A673 (cell line): ENCODE measurements around the gene FKRP. TPM values are rescaled to one million over a fixed set of nuclear protein-coding genes. Genes with fewer than 3 reads are reported as not detected.
"Not testable (repeated sequence)": the region's sequence is repeated elsewhere in the genome, so short reads cannot be mapped to it uniquely, and the experiment has no call there.

Experiments used
- BruUV-seq: library from RNA; stranded (reverse); fragments of 400-500 nt; replicated peaks from 2 replicates; lab custom pipeline; 2021; lab: Mats Ljungman, UMichigan
- CTCF ChIA-PET: fragments of 300-600 bp; sonication (Branson Sonifier 250); formaldehyde crosslinking; loops from one replicate; lab custom pipeline; 2022; ENCODE audit warnings: antibody characterized with exemption; lab: Charles Lee
- POLR2A ChIA-PET: fragments of 300-600 bp; sonication (Branson Sonifier 250); formaldehyde crosslinking; loops from one replicate; lab custom pipeline; 2022; ENCODE audit warnings: antibody characterized with exemption; ENCODE audit not compliant: low non-redundant PET; lab: Charles Lee
- DNase-seq: peaks from one replicate; pipeline ENCODE4 v3.0.0-alpha.2; 2015; ENCODE audit warnings: low spot score
- H3K27ac ChIP-seq: fragments of 200-600 bp; sonication (generic); 2 replicates; pipeline ENCODE4 v1.5.1; 2016; ENCODE audit warnings: mixed run types, low read depth, mild to moderate bottlenecking, mixed read lengths, antibody characterized with exemption, low read length; ENCODE audit not compliant: poor library complexity, severe bottlenecking
- H3K27me3 ChIP-seq: fragments of 200-600 bp; sonication (generic); replicated peaks from 2 replicates; pipeline ENCODE4 v1.6.1; 2017; ENCODE audit warnings: mixed run types, low read depth, mild to moderate bottlenecking, mixed read lengths, antibody characterized with exemption, low read length; ENCODE audit not compliant: insufficient read depth, poor library complexity
- H3K36me3 ChIP-seq: fragments of 200-600 bp; sonication (generic); 2 replicates; pipeline ENCODE4 v1.6.1; 2016; ENCODE audit warnings: mixed run types, mild to moderate bottlenecking, mixed read lengths, antibody characterized with exemption, low read length; ENCODE audit not compliant: insufficient read depth, poor library complexity, severe bottlenecking
- H3K4me1 ChIP-seq: fragments of 200-600 bp; sonication (generic); 2 replicates; pipeline ENCODE4 v1.6.1; 2017; ENCODE audit warnings: mixed run types, mild to moderate bottlenecking, mixed read lengths, antibody characterized with exemption, low read length; ENCODE audit not compliant: insufficient read depth, poor library complexity, severe bottlenecking
- H3K4me3 ChIP-seq: fragments of 200-600 bp; sonication (generic); 2 replicates; pipeline ENCODE4 v1.5.1; 2016; ENCODE audit warnings: low read depth, mixed run types, mild to moderate bottlenecking, mixed read lengths, low read length; ENCODE audit not compliant: poor library complexity, severe bottlenecking
- H3K9me3 ChIP-seq: fragments of 200-600 bp; sonication (generic); 2 replicates; pipeline ENCODE4 v1.6.1; 2016; ENCODE audit warnings: mixed run types, low read depth, mild to moderate bottlenecking, mixed read lengths, antibody characterized with exemption, low read length; ENCODE audit not compliant: poor library complexity, severe bottlenecking
- CTCF ChIP-seq: fragments of 300-800, 200-600 bp; sonication (generic); conservative IDR thresholded peaks from 2 replicates; pipeline ENCODE4 v1.5.1; 2017; ENCODE audit warnings: low read depth, mild to moderate bottlenecking, antibody characterized with exemption, low read length, moderate library complexity, mixed read lengths
- EZH2 ChIP-seq: fragments of 200-600 bp; sonication (generic); IDR thresholded peaks from 2 replicates; pipeline ENCODE4 v1.6.1; 2017; ENCODE audit warnings: borderline replicate concordance, low read depth, mild to moderate bottlenecking, mixed read lengths, antibody characterized with exemption, low read length; ENCODE audit not compliant: poor library complexity, severe bottlenecking
- intact Hi-C: fragments of 100-400 bp; cut with micrococcal nuclease; formaldehyde crosslinking; loops from one replicate; pipeline ENCODE4 v1.10.0; 2022; ENCODE audit not compliant: unreplicated experiment
- total RNA-seq: library from RNA; stranded (reverse); gene quantifications from 2 replicates; pipeline ENCODE4 v1.2.3, GENCODE V29; 2021

FKRP gene
- total RNA-seq, 1 experiment from 2014 or later, result 23.6 TPM

GRCh38 chr19:46704379-46705076, 41.3 kb upstream of the FKRP start:
- no peaks in the 10 kb centered on the region for H3K4me1 ChIP-seq
- H3K4me3 ChIP-seq, result no peak overlapping the region
- no peaks in the 10 kb centered on the region for H3K9me3 ChIP-seq
- TF ChIP-seq CTCF (peak; percentile 96), EZH2 (no peak)
- DNase-seq, result peak; percentile 70
- CTCF ChIA-PET, result no interaction called here
- BruUV-seq, result no TSS peak
- H3K27ac ChIP-seq, result no peak overlapping the region
- H3K36me3 ChIP-seq, result peaks cover 34% of the 10 kb centered on the region
- intact Hi-C loops, result no loop called here
- POLR2A ChIA-PET, result no interaction called here
- H3K27me3 ChIP-seq, result no peaks in the 10 kb centered on the region

- CTCF ChIA-PET, result no interaction called here
- Histone ChIP-seq H3K27ac (no peak overlapping the region), H3K4me1 (peaks cover 12% of the 10 kb centered on the region), H3K9me3 (no peaks in the 10 kb centered on the region), H3K36me3 (no peaks in the 10 kb centered on the region), H3K4me3 (no peak overlapping the region), H3K27me3 (no peaks in the 10 kb centered on the region)
- DNase-seq, result no peak
- POLR2A ChIA-PET, result interaction anchor here (0.6 kb wide), 1 partner anchor 417 kb away, joined by 7 read pairs; no protein-coding TSS in a partner anchor
- no TSS peak for BruUV-seq
- intact Hi-C loops, result no loop called here
- TF ChIP-seq EZH2, result no peak
- TF ChIP-seq CTCF, result no peak
These were observed 35.2 kb upstream of the FKRP start for GRCh38 chr19:46710687-46711086.

- BruUV-seq, intact Hi-C loops, H3K27me3 ChIP-seq, H3K27ac ChIP-seq, H3K9me3 ChIP-seq, DNase-seq, POLR2A ChIA-PET, H3K4me3 ChIP-seq, H3K36me3 ChIP-seq: not testable (repeated sequence)
- peaks cover 20% of the 10 kb centered on the region for H3K4me1 ChIP-seq
- CTCF ChIA-PET, result interaction anchor here (0.6 kb wide), 1 partner anchor 198 kb away, joined by 4 read pairs; no protein-coding TSS in a partner anchor
These were observed 33.0 kb upstream of the FKRP start for GRCh38 chr19:46712768-46713338.
